EH (cell line): ENCODE measurements around the gene PPP6R3.
"Not testable (repeated sequence)": the region's sequence is repeated elsewhere in the genome, so short reads cannot be mapped to it uniquely, and the experiment has no call there.

Source experiments
- DNase-seq: peaks from one replicate; pipeline ENCODE4 v3.0.0-alpha.2; 2015; ENCODE audit warnings: low read depth

PPP6R3 gene

DNA sequence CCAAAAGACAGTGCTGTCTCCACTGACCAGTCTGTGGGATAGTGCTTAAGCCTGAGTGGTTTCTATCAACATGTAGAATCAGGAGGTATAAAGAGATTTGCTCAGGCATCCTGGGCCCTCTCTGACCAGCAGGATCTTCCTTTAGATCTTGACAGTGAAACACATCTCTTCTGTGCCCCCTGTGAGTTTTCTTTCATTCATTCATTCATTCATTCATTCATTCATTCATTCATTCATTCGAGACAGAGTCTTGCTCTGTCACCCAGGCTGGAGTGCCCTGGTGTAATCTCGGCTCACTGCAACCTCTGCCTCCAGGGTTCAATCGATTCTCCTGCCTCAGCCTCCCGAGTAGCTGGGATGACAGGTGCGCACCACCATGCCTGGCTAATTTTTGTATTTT lies 26.4 kb upstream of the PPP6R3 start:
- DNase-seq: not testable (repeated sequence)

DNA sequence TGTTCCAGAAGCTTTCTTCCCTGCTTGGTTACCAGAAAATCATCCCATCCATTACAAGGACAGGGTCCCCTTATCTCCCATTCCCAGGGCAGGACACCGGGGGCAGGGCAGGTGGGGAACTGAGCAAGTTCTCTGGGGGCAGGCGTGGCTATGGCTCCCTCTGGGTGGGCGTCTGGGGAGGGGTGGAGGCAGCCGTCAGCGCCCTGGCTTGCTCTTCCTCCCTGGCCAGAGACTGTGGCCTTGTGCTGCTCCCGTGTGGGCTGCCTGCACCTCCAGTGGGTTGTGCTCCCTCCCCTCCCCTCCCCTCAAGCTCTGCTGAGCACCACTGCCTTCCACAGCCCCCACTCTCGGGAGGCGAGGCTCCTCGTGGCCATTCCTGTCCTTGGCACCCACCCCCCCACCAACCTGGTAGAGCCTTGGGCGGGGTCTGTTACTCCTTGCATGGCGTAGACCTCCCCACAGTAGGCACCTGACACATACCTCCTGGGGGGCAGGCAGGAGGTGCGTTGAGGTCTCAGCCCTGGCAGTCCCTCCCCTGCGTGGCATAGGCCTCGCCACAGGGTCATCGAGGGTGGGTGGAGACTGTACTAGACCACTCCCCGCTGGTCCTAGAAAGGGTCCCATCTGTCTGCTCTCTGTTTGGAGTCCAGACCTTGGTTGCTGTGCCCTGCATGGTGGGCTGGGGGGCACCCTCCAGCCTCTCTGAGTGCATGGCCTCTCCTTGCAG lies 24.2 kb upstream of the PPP6R3 start:
- DNase-seq: no peak

DNA sequence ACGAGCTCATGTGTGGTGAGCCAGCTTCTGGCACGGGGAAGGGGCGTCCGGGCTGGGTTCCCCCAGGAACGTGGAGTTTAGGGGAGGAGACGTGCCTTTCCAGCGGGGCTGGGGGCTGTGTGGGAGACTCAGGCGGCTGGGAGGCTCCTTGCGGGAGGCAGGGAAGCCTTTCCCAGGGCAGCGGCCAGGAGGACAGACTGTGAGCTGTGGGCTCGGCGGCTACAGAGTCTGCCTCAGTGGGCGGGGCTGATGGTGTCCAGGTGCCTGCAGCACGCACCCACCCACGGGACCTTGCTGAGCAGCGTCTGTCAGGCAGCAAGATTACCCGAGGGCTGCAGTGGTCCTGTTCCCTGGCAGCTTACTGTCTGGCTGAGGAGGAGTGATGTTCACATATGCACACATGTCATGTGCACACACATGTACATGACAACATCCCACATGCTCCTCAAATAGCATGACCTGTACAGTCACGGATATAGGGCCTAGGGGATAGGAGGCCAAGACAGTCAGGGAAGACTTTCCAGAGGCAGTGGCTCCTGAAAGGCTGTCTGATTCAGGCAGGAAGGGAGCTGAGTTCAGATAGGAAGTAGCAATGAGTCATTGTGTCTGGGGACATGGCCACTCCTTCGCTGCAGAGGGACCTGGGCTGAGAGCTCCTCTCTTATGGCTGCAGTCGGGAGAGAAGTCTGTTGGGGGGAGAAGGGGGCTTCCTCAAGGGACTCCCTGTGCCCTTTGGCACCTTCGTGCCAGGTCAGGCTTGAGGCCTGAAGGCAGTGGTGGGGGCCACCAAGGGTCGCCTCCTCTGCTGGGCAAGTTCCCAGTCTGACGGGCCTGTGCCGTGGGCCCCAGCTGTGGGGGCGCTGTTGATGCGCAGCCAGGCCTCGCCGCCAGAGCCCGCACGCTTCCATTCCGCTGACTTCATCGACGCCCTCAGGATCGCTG lies 23.3 kb upstream of the PPP6R3 start:
- DNase-seq: peak; percentile 84

DNA sequence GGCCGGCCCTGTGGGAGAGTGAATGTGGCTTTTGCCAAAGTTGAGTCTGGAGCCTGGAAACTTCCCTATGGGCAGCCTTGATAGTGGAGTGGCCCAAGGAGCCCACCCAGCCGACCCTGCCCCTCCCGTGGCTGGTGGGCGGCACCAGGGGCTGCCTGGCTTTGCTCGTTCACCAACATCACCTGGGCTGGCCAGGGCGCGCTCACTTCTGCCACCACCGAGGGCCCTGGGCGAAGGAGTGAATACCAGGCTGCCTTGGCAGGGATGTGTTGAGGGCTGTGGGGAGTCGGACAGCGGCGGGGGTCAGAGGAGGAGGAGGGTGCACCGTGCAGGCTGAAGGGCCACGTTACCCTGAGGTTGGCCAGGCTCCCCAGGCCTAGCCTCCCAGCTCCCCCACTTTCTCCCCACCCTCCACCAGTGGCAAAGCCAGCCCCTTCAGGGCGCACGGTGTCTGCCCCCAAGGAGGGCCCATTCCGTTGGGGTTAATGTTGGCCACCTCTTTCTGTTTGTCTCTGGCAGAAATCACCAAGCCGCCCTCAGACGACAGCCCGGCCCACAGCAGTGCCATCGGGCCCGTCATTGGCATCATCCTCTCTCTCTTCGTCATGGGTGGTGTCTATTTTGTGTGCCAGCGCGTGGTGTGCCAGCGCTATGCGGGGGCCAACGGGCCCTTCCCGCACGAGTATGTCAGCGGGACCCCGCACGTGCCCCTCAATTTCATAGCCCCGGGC lies 22.5 kb upstream of the PPP6R3 start:
- no peak for DNase-seq

DNA sequence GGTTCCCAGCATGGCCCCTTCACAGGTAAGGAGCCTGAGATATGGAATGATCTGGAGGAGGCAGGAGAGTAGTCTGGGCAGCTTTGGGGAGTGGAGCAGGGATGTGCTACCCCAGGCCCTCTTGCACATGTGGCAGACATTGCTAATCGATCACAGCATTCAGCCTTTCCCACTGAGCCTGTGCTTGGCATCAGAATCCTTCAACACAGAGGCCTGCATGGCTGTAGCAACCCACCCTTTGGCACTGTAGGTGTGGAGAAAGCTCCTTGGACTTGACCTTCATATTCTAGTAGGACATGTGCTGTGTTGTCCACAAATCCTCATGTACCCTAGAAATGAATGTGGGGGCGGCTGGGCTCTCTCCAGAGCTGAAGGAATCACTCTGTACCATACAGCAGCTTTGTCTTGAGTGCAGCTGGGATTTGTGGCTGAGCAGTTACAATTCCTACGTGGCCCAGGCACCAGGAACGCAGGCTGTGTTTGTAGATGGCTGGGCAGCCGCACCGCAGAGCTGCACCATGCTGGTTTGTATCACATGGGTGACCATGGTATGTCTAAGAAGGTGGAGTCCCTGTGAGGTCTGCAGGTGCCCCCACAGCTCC lies 21.8 kb upstream of the PPP6R3 start:
- DNase-seq: no peak

DNA sequence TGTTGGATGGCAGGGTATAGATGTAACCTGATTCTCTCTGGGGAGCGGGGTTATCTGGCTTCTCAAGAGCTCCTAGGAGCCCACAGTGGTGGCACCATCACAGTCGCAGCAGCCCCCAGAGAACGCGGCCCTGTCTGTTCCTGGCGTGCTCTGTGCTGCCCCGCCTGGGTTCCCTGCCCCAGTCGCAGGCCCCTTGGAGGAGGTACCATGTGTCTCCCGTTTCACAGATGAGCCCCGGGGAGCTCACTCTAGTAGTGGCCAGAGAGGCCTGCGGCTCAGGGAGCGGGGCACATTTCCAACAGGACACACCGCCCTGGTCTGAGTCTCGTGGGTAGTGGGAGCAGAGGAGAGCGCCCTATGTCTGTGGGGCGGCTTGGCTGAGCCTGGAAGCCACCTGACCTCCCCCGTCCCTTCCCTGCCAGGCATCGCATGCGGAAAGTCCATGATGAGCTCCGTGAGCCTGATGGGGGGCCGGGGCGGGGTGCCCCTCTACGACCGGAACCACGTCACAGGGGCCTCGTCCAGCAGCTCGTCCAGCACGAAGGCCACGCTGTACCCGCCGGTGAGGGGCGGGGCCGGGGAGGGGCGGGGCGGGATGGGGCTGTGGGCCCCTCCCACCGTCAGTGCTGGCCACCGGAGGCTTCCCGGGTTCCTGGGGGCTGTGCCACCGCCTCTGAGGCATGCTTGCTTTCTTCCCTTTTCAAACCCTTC lies 21.0 kb upstream of the PPP6R3 start:
- no peak for DNase-seq

DNA sequence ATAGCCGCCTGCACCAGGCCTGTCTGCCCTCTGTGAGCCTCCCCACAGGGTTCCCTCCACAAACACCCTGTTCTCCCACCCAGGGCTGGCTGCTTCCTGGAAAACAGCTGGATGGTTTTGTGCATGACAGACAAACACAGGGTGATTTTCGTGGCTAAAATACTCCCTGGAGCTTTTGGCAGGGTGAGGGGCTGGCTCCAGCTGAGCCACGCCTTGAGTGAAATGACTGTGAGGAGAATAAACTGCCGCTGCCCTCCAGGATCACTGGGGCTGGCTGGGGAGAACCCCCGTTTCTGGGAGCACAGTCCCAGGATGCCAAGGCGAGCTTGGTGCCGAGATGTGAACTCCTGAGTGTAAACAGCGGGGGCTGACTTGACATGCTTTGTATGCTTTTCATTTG lies 20.3 kb upstream of the PPP6R3 start:
- DNase-seq: no peak

DNA sequence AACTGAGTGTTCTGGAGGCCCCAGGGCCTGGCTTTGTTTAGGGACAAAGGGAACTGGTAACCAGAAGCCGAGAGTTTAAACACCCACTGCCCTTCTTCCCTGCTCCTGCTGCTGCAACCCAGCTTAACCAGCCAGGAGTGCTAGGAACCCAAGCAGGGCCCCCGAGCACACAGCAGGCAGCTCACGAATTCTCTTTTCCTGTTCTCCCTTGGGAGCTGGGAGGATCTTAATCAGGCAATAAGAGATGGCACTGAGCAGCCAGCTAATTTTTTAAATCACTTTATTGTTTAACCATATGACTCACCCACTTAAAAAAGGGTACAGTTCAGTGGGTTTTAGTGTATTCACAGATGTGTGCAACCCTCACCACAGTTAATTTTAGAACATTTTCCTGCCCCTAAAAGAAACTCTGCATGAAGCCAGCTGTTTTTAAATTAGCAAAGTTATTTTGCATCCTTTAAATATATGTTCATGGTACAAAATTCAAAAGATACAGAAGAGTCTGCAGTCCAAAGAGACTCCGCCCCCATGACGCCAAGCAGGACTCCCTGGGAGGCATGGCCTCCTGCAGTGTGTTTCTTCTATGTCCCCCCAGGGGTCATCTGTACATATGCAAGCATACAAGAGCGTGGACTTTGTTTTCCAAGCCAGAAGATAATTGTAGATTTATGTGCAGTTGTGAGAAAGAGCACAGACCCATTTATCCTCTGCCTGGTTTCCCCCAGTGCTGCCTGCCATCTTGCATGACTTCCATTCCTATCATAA lies 18.9 kb upstream of the PPP6R3 start:
- peak; percentile 72 for DNase-seq

DNA sequence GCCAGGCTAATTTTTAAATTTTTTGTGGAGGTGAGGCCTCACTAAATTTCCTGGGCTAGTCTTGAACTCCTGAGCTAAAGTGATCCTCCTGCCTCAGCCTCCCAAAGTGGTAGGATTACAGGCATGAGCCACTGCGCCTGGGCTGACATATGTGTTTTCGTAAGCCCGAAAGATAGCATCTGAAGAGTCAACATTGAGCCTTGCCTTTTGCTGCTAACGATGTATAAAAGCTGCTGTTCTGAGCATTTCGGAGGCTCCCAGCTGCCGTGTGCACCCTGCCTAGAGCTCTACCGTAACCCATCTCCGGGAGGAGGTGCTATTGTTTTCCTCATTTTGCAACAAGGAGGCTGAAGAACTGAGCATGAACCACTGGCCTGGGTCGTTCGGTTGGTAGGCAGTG lies 18.1 kb upstream of the PPP6R3 start:
- no peak for DNase-seq

DNA sequence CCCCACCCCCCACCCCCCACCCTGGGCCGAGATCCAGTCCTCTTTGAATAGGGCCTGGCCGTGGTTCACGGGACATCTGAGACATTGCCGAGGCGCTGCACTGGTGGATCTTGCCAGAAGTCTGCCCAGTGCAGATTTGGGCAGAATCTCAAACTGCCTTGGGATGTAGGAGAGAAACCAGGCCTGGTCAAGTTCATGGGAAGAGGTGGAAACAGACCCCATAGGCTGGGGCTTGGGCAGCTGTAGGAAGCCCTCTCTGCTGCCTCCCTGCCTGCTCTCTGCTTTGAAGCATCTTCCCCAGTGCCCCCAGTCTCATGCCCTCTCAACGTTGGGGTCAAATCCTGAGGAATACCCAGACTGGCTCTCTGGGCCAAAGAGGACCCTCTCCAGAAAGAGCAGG lies 16.0 kb upstream of the PPP6R3 start:
- DNase-seq: no peak

DNA sequence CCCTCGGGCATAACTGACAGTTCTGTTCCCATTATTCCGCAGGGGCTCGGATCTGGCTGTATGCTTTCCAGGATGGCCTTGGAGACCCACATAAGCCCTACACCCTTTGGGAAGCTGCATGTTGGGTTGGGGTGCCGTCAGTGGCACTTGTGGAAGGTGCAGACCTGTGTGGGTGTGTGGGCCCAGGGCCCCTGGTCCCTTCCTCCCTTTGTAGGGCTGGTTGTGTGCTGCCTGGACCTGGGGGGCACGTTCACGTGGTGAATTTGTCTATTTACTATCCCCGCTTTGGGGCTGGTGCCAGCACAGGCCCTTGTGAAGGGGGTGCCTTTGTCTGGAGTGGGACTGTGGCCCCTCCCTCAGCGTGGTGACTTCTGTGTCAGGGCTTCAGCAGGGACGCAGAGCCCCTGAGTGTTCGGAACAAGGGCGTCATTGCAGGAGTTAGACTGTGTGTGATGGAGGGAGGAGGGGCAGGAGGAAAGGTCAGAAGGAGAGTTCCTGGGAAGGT lies 15.0 kb upstream of the PPP6R3 start:
- DNase-seq: no peak

DNA sequence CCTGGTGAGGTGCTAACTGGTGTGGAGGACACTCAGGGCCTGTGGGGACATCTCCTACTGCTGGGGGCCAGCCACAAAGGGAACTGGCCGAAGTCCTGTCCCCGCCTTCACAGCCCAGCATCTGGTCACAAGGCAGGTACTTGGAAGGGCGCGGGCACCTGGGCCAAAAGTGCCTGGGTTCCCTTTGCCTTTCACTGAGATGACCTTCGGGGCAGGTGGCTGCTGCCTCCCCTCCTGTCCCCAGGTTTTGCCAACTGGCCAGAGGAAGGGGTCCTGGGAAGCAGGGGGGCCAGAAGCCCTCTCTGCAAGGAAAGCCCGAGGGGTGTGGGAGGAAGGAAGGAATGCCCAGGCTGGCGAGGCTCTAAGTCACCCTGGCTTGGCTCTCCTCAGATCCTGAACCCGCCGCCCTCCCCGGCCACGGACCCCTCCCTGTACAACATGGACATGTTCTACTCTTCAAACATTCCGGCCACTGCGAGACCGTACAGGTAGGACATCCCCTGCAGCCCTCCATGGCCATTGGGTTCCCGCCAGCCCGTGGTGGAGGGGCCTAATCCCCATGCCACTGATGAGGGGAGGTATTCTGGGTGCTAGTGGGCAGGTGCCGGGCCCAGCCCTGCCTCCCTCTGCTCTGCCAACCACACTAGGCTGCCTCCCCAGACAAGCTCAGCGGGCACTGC lies 14.4 kb upstream of the PPP6R3 start:
- no peak for DNase-seq

DNA sequence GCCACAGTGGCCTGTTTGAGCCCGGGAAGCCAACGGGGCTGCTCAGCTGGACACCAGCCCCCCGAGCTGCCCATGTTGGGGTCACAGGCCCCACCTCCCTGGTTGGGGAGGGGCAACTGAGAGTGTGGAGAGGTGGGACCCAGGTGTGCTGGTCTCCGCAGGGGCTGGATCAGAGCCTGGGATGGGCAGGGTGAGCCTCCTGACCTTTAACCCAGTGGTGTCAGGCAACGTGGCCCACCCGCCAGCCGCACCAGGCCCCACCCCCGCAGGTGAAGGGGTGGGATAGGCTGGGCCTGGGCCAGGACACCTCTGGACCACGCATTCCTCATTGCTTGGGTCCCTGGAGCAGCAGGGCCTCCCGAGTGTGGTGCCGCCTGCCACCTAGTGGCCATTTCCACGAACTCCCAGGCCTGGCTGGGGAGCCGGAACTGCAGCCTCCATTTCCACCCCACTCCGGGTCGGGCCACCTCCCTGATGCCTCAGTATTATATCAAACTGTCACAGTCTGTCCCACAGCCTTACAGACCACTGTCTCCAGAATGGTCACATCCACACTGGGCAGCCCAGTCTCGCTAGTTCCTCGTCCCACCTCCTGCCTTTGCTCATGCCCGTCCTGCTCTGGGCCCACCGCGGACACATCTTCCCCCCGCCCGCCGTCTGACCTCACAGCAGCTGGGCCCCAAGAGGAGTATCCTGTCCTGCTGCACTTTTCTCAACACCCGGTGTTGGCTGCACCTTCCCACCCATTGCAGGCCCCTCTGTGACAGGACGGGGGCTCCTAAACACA lies 13.3 kb upstream of the PPP6R3 start:
- DNase-seq: peak; percentile 71

DNA sequence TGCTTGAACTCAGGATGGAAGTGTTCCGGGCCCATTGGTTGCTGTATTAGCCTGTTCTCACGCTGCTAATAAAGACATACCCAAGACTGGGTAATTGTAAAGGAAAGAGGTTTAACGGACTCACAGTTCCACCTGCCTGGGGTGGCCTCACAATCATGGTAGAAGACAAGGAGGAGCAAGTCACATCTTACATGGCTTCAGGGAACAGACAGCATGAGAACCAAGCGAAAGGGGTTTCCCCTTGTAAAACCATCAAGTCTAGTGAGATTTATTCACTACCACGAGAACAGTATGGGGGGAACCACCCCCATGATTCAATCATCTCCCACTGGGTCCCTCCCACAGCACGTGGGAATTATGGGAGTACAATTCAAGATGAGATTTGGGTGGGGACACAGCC lies 12.6 kb upstream of the PPP6R3 start:
- not testable (repeated sequence) for DNase-seq

DNA sequence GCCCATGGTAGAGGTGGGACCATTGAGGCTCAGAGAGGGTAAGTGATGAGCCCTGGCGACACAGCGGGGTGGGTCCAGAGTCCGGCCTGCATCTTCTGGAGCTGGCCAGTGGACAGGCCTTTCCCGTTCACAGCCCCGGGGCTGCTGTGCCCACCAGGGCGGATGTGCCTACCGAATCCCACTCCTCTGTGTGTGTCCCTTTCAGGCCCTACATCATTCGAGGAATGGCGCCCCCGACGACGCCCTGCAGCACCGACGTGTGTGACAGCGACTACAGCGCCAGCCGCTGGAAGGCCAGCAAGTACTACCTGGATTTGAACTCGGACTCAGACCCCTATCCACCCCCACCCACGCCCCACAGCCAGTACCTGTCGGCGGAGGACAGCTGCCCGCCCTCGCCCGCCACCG lies 11.9 kb upstream of the PPP6R3 start:
- no peak for DNase-seq

DNA sequence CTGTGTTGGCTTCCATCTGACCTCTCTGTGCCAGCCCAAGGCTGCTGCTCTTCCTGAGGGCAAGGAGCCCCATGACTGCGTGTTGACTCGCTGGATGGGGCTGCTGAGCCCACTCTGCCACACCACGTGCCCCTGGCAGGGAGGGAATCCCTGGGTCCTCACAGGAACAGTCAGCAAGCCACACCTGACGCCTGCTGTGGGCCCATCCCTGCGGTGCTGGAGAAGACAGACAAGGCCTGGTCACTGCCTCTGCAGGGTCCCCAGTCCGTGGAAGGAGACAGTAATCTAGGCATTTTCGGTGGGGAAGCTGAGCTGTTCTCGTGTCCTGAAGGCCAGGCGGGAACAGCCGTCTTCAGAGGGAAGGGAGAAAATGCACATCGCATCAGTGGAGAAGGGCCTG lies 10.6 kb upstream of the PPP6R3 start:
- DNase-seq: no peak

DNA sequence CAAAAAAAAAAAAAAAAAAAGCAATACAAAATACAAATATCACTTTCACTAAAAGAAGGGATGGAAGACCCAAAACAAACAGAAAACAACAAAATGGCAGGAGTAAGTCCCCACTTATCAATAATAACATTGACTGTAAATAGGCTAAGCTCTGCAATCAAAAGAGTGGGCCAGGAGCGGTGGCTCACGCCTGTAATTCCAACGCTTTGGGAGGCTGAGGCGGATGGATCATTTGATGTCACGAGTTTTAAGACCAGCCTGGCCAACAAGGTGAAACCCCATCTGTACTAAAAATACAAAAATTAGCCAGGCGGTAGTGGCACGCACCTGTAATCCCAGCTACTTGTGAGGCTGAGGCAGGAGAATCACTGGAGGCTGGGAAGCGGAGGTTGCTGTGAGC lies 9.8 kb upstream of the PPP6R3 start:
- DNase-seq: no peak

DNA sequence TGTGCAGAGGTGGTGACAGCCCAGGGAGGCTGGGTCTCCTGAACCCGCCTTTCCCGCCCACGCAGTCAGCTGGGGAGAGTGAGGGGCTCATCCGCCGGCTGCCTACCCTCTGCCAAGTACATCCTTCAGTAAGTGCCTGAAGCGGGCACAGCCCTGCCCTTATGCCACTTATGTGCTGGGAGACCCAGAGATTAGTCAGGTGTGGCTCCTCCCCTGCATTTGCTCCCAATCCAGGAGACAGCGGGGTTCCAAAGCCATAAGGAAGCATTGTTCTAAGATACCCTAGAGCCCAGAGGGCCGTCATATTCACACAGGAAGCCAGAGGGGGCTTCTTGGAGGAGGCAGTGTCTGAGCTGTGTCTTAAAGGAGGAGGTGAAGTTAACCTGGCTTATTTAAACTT lies 5.8 kb upstream of the PPP6R3 start:
- no peak for DNase-seq

DNA sequence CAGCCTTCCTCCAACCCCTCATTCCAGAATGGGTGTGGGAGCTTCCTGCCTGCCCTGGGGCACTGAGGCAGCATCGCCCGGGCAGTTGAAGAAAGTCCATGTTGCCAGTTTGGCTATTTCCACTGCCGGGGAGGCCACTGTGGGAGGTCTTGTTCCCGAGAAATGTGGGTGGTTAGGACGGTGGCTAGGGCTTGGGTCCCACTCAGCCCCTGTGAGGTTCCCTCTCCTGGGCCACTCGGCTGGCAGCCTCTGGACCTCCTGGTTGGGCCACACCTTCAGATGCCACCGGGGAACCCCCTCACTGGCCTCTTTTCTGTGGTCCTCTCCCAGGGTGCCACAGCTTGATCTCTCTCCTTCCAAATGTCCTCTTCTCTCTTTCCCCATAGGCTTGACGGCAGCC lies 5.1 kb upstream of the PPP6R3 start:
- DNase-seq: peak; percentile 30
